PC-9 (cell line): ENCODE results near the gene SH3TC1.

Source experiments
- CTCF ChIP-seq: fragments of 200-600 bp; sonication (generic); conservative IDR thresholded peaks from 2 replicates; pipeline ENCODE4 v1.6.1; 2017; ENCODE audit warnings: mixed run types, antibody characterized with exemption, mild to moderate bottlenecking, moderate library complexity
- EZH2 ChIP-seq: fragments of 200-600 bp; sonication (generic); IDR thresholded peaks from 2 replicates; pipeline ENCODE4 v1.8.0; 2017; ENCODE audit warnings: antibody characterized with exemption, low read depth

GRCh38 chr4:8156617-8157016 is 42.5 kb upstream of the SH3TC1 start:
- TF ChIP-seq EZH2 (no peak), CTCF (no peak)
